NT2/D1 (cell line): ENCODE data around the gene CLEC16A.

Experiments
- SUZ12 ChIP-seq: IDR thresholded peaks from 2 replicates; pipeline ENCODE4 v1.6.1; 2011; ENCODE audit not compliant: insufficient read length, insufficient read depth; ENCODE audit errors: extremely low read depth
- YY1 ChIP-seq: IDR thresholded peaks from 2 replicates; pipeline ENCODE4 v1.6.1; 2011; ENCODE audit not compliant: insufficient read length, insufficient read depth
- ZNF274 ChIP-seq: IDR thresholded peaks from 2 replicates; pipeline ENCODE4 v1.6.1; 2011; ENCODE audit warnings: mild to moderate bottlenecking, low read depth, low read length

DNA sequence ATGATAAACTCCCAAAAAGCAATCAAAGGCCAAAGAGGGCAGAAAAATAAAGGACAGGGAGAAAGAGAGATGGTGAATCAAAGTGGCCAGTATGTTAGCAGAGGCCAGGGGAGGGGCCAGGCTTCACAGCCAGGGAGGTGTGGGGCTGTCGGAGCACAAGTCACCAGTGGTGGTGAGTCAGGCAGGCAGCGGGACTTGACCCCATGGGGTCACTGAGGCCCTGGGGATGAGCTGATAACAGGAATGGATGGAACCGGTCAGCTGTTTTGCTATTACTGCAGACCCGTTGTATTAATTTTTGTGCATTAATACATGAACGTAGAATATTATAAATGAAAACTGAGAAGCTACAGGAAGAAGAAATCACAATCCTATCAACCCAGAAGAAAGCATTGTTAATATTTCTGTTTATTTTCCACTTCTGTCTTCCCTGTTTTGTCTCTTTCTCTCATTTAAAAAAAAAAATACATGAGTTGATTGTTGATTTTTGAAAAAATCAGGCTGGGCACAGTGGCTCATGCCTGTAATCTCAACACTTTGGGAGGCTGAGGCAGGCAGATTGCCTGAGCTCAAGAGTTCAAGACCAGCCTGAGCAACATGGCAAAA lies 204.8 kb downstream of the CLEC16A start:
- TF ChIP-seq YY1, result no peak
- no peak for TF ChIP-seq SUZ12
- TF ChIP-seq ZNF274, result no peak
